Stimulated activated naive CD4-positive, alpha-beta T cell (primary cell): ENCODE results near the gene CLEC2B.
"Not testable (repeated sequence)": the region's sequence is repeated elsewhere in the genome, so short reads cannot be mapped to it uniquely, and the experiment has no call there.

Source experiments
- DNase-seq, 6 experiments: peaks; one replicate each; lab custom pipeline; 2025; lab: John Stamatoyannopoulos, UW

The CLEC2B gene

DNA sequence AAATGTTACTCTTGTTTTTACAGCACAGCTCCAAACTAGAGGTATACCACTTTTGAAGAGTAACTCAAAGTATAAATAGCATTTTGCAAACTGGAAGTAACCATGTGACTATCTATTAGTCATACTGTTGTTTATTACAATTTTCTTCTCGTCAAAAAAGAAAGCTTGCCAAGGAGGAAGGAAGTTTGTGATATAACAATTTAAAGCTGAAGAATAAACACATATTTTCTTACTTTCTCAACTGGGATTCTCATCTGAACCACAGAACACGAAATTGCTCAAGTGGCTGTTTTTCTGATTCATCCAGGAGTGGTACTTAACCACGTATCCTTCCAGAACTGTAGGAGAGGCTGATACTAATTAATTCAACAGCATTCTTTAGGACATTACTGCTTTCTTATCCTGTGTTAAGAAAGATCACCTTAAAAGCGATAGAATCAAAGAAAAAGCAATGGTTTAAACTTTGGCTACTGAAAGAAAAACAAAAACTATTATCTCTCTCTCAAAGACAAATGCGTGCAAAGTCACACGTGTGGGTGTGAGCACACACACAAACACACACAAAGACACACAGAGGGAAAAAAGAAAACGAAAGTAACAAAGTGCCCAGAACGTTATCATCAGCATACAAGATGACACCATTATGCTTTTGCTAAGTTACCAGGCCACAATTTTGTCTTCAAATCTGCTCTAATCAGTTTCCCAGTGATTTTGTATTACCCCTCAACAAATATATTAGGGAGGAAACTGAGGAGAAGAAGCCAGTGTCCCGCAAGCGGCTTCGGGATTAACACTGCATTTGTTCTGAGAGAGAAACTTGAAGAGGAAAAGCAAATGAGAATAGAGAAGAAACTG lies at the start of gene CLEC2B:
Gene CLEC2B, minus strand, starts transcription at position 48 of the 855 bp plus-strand sequence.
- peak in 3 of 6 experiments; percentile 62 to 78 (median 70) for DNase-seq

DNA sequence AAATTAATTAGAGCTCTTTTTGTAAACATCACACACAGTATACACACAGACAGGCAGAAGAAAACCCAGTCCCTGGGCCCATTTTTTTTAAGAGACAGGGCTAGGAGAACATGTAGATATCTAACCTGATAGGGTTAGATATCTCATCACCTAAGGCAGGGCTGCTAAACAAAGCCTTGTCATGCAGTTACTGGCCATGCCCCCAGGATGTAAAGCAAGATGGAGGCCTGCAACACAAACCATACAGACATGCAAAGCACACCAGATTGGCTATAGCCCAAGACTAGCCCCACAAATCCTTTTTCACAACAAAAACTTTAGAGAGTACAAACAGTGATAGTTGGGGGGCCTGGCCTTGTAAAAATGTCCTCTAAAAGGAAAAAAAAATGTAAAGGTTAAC lies 42.6 kb upstream of the CLEC2B start:
- no peak for DNase-seq

DNA sequence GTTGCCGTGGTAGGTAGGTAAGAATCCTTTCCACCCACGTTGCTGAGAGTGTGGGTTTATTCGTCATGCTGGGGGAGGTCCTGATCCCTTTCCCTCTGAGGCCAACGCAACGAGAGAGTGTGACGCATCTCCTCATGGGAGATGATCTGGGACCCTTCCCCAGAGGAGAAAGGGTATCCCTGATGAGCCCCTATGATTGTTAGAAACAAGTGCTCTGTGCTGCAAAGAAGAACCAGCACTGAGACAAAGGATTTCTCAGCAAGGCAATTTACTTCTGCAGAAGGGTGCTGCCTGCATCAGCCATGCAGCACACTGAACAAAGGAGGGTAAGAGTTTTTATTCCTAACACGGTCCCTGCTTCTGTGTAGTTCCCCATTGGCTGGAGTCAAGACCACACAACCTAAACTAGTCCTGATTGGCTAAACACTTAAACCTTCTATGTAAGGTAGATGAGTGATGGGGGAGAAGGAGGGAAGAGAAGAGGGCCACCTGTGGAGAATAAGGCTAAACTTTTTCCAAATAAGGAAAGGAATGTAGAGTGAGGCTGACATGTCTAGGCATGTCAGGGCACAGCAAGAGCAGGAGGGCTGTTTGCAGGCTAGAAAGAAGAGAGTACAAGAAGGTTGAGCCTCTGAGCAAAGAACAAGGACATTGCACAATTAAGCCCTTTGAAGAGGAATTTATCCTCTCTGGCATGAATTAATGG lies 41.7 kb upstream of the CLEC2B start:
- DNase-seq, result no peak

DNA sequence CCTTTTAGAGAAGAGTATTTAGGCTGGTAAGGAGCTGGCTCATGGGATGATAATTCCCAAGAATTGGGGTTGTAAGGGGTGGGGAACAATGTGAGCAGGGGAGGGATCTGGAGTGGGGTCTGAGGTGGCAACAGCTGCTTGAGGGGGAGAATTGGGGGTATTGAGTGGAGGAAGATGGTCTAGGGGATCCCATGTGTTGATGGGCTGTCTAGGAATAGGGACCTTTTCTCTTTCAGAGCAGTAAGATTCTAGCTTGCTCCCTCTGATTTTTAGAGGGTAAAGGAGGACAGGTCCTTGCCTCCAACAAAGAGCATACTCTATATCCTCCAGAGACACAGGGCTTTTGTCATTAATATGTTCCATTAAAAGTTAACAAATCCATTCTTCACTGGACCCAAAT lies 40.6 kb upstream of the CLEC2B start:
- no peak for DNase-seq

DNA sequence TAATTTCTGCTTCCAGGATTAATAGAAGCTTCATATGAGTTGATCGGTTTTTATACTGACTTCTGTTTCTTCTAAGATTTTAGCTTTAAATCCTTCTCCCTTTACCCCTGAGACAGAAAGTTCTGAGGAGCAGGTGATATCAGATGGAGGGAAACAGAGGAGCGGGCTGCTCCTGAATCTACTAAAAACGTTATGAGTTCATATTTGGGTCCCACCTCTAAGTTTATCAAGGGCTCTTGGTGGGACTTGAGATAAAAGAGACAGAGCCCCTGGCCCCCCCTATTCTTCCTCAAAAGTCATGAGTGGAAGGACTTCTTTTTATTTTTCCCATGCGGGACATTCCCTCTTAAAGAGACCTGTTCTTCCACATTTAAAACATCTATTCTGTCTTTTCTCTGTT lies 39.2 kb upstream of the CLEC2B start:
- no peak for DNase-seq

DNA sequence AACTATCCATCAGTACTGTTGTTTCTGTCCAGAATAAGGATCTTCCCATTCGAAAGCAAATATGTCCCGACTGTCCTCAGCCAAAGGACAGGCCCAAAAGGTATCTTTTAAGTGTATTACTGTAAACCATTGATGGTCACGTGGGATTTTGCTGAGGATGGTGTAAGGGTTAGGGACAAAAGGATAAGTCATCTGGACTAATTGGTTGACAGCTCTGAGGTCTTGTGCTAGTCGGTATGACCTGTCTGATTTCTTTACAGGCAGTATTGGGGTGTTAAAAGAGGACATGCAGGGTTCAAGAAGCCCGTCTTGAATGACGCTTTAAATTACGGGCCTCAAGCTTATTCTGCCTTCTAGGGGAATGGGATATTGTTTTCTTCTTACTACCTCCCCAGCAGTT lies 38.6 kb upstream of the CLEC2B start:
- no peak for DNase-seq

DNA sequence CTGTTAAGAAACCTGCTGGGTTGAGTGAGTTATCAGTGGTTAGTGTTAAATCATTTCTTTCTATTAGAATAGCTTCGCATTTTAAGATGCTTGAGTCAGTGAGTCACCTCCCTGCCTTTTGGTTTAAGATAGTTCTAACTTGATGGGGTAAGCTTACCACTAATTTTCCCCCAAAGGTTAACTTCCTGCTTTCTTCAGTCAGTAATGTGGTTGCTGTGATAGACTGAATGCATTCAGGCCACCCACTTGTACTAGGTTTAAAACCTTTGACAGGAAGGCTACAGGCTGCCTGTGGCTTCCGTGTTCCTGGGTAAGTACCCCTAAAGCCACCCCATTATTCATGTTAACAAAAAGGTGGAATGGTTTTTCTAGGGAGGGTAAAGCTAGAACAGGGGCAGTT lies 37.7 kb upstream of the CLEC2B start:
- DNase-seq, result peak in 4 of 6 experiments; percentile 3 to 62 (median 46)

DNA sequence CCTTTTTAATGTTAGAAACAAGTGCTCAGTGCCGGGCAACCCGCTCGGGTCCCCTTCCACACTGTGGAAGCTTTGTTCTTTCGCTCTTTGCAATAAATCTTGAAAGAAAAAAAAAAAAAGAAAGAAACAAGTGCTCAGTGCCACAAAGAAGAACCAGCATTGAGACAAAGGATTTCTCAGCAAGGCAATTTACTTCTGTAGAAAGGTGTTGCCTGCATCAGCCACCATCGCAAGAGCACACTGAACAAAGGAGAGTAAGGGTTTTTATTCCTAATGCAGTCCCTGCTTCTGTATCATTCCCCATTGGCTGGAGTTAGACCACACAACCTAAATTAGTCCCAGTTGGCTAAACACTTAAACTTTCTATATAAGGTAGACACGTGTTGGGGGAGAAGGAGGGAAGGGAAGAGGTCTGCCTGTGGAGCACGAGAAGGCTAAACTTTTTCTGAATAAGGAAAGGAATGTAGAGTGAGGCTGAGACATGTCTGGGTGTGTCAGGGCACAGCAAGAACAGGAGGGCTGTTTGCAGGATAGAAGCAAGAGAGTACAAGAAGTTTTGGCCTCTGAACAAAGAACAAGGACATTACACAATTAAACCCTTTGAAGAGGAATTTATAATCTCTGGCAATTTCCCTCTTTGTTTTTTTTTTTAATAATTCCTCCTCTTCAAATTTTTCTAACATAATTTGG lies 33.5 kb upstream of the CLEC2B start:
- no peak for DNase-seq

DNA sequence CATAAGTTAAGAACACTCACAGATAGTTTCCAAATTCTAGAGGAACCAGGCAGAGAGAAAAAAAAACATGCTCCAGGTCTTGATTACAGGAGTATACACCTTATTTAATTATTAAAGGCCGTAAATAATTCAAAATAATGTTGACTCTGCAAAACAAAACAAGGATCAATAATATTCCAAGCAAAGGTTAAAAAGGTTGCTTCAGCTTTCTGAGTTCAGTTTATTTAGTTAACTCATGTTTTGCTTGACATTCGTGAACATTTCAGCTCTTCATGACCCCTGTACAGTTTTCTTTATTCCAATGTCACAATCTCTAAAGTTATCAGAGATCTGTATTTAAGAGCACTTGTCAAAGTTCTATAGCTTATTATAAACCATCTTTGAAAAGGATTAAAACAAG lies 31.8 kb upstream of the CLEC2B start:
- no peak for DNase-seq

DNA sequence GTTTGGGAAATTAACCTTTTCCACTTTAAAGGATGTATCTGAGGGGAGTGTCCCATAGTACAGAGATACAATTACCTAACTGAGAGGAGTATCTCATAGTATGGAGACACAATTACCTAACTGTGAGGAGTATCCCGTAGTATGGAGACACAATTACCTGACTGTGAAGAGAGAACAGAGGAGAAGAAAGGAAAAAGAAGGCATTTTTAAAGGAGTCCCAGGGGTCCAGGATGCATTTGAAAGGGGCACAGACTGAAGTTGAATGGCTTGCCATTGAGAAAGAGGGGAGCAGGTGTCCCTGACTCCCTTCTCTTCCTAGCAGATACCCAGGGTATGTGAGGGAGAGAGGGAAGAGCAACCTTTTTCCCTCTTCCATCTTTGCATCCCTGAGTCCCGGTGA lies 30.1 kb upstream of the CLEC2B start:
- no peak for DNase-seq

DNA sequence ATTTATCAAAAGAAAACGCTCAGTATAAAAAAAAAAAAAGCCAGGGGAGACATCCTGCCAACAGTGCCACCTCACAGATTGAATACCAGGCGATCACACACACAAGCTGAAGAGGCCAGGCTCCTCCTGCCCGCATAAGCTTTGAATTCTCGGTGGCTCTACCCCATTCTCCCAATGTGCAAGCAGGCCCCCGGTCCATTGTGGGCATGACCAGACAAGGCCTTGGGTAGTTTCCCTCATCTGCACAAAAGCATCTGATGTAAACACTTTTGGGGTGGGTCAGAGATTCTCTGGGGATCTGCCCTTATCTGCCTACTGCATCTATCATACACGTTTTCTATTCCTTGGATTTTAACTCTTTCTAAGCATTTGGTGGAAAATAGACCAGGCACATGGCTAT lies 28.4 kb upstream of the CLEC2B start:
- no peak for DNase-seq

DNA sequence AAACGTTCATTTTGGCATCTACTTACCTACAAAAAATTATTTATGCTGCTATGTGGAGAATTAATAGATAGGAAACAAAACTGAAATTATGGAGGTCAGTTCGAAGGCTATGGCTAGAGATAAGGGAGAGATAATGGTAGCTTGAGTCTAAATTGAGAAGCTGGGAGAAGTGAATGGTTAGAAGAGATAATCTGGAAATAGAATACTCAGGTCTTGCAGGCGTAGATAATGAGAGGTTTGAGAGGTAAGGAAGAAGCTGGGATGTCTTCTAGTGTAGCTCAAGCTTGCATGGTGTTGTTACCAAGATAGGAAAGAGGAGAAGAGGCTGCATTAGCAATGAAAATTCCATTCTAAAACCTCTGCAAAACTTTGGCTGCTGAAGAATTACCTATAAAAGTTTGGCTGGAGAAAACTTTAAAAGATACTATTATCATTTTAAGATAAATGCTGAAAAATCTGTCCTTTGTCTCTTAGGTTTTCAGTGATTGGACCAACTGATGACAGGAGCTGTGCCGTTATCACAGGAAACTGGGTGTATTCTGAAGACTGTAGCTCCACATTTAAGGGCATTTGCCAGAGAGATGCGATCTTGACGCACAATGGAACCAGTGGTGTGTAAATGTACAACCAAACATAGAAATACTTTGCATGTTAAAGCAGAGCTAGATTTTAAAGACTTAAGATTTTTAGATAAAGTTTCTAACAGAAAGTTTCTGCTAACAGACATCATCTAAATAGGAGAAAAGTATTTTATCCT lies 26.2 kb upstream of the CLEC2B start:
- DNase-seq, result no peak

DNA sequence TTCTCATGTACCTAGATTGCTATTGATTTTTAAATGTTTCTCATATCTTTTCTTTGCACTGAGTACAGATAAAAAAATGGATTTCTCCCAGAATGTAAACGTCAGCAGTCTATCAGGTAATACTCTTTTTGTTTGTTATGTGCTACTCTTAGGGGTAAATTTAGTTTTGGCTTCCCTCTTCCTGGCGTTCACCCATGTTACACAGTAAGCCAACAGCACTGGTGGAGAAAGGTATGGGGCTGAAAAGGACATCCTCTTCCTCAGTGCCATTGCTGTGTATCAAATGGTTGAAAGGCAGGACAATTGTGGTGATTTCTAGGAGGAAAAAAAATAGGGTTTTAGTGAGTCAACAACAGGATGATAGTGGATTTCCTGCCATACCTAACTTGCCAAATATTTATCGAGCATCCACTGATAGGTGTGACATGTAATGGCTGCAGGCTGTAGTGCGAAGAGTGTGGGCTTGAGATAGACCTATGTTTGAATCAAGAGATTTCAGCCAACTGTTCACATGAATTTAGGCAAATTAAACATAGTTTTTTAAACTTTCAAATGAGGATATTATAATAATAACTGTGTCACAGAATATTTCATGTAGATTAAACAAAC lies 19.6 kb upstream of the CLEC2B start:
- DNase-seq, result no peak

DNA sequence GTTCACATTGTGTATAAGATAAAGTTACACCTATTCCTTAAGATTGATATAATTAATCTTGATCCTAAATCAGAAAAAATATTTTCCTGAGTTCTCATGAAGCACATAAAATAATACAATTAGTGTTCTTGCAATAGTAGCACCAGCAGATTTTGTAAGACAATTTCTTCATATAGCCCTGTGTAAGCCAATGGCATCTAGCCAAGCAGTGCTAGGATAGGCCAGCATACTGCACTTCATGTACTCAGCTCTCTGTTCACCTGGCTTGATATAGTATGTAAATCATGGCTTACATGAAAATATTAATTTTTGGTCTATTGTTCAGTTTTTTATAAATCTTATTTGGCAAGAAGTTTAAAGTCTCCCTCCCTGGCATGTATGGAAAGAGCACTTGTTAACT lies 14.0 kb upstream of the CLEC2B start:
- no peak for DNase-seq

DNA sequence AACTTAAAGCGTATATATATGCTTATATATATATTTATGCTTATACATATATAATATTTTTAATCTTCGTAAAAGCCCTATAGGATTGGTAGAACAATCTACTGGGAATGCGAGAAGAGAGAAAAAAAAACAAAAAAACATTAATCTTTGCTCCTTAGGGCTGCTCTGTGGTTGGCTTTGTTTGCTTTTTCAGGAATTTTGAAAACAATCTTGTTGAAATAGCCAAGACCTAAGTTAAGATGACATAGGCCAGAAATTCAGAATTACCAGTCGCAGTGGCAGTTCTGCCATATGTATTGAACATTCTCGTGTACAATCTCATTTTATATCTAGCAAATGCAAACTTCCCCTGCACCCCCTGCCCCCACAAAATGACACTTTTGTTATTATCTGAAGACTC lies 12.8 kb upstream of the CLEC2B start:
- no peak for DNase-seq

DNA sequence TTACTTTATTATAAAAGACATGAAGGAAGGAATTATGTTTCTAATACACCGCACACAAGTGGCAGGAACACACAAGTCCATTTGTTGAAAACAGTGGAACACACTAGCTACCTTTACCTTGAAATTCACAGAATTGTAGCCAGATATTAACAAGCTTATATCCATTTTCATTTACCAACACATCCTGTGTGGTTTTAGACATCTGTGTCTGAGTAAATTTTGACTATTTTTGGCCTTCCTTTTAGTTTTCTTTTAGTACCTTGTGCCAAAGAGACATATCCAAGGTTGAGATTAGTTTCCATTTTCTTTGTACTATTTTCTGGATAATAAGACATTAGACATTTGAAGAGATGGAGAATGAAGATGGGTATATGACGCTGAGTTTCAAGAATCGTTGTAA lies 12.1 kb upstream of the CLEC2B start, which contains the start of gene KLRF2:
Gene KLRF2, plus strand, starts transcription at position 244 of the 400 bp plus-strand sequence. Its CDS starts 107 bp downstream, at position 351.
- no peak for DNase-seq

DNA sequence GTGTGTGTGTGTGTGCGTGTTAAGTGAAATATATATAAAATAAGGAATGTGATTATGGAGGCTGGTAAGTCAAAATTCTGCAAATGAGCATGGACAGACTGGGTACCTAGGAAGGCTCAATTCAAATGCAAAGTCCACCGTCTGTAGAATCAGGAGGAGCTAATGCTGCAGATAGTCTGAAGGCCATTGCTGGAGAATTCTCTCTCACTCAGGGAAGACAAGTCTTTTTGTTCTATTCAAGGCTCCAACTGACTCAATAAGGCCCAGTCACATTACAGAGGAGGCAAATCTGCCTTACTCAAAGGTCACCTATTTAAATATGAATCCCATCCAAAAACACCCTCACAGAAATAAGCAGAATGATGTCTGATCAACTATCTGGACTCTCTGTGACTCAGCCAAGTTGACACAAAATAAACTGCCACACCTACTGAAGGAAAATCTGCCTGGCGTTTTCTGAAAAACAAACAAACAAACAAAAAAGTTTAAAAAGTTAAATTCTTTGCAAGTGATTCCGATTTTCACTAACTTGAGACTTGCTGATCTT lies 11.5 kb upstream of the CLEC2B start:
- DNase-seq, result no peak

DNA sequence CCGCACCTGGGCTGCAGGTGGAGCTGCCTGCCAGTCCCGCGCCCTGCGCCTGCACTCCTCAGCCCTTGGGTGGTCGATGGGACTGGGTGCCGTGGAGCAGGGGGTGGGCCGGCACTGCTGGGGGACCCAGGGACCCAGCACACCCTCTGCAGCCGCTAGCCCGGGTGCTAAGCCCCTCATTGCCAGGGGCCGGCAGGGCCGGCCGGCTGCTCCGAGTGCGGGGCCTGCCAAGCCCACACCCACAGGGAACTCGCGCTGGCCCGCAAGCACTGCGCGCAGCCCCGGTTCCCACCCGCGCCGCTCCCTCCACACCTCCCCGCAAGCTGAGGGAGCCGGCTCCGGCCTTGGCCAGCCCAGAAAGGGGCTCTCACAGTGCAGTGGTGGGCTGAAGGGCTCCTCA lies 7.0 kb upstream of the CLEC2B start:
- not testable (repeated sequence) for DNase-seq

DNA sequence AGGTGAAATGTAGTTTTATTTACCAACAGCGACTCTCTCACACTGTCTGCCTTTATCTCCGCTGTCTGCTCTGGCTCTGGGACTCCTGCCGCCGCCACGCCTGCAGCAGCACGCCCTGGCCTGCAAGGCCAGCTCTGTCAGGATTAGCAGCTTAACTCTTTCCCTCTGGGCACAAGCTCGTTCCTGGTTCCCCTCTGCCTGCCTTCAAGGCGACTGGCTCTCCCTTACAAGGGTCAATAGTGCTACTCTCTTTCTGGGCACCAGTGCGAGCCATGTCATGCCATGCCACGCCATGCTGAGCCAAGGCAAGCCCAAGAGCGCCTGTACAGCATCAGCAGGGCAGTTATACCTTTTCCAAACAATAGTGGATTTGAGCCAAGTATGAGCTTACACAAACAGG lies 3.6 kb upstream of the CLEC2B start:
- DNase-seq, result no peak

DNA sequence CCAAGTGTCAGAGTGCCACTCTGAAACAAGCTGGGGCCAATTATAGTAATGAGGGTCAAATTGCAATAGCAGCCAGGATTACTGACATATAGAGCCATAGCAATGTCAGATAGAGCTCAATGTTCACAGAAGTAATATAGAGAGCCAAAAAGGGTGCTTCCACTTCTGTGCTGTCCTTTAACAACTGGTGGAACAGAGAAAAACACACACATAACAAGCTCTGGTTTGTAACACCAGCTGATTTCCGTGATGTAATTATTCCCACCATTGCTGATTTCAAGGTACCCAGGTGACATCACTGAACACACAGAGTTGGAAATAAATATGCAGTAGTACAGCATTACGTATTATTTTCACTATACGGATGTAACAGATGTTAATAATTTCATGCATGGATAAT lies 3.0 kb upstream of the CLEC2B start:
- no peak for DNase-seq

DNA sequence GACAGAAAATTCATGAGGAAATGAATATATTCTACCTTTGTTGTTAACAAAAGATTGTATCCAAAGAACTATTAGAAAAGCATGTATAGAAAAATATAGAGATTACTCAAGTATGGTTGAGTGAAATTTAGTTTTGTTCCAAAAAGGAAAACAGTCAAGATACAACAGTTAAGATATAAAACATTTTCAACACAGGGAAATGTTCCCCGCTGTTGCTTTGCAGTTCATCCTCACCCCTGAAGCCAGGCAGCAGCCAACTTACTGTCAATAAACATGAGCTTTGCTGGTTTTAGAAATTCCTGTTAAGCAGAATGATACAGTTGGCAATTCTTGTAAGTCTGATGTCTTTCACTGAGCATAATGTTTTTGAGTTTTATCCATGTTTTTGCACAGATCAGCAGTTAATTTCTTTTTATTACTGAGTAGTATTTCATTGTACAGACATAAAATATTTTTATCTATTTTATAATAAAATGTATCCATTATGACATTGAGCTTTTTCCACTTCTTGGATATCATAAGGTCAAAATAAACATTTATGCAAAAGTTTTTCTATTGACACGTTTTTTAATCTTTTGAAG lies 1.2 kb upstream of the CLEC2B start:
- peak in 2 of 6 experiments; percentile 18 to 21 for DNase-seq
